PC-3 (cell line): Measurements from ENCODE around the gene SLC39A5.

Source experiments
- EZH2 ChIP-seq: fragments of 300-600 bp; sonication (generic); IDR thresholded peaks from one replicate; pipeline ENCODE4 v1.6.1; 2017; ENCODE audit warnings: antibody characterized with exemption, mild to moderate bottlenecking, low read length; ENCODE audit not compliant: unreplicated experiment
- TF ChIP-seq, protein P1 (sequence below): fragments of 300-600 bp; sonication (generic); conservative IDR thresholded peaks from 2 replicates; pipeline ENCODE4 v1.5.1; 2017; ENCODE audit warnings: antibody characterized with exemption, low read depth, mild to moderate bottlenecking, low read length

DNA sequence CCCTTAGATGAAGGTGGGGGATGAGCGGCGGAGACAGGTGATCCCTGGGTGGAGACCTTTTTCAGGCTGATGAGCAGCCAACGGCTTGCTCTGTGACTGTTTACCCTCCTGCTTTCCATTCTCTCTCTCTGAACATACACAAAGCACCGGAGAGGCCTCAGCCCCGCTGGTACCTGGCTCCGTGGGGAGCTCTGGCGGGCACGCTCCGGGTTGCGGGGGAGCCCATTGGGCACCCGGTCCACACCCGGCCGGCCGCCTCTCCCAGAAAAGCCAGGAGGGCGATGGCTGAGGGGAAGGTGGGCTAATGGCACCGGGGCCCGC lies 41.1 kb upstream of the SLC39A5 start:
- TF ChIP-seq EZH2 = no peak
- TF ChIP-seq, protein P1, sequence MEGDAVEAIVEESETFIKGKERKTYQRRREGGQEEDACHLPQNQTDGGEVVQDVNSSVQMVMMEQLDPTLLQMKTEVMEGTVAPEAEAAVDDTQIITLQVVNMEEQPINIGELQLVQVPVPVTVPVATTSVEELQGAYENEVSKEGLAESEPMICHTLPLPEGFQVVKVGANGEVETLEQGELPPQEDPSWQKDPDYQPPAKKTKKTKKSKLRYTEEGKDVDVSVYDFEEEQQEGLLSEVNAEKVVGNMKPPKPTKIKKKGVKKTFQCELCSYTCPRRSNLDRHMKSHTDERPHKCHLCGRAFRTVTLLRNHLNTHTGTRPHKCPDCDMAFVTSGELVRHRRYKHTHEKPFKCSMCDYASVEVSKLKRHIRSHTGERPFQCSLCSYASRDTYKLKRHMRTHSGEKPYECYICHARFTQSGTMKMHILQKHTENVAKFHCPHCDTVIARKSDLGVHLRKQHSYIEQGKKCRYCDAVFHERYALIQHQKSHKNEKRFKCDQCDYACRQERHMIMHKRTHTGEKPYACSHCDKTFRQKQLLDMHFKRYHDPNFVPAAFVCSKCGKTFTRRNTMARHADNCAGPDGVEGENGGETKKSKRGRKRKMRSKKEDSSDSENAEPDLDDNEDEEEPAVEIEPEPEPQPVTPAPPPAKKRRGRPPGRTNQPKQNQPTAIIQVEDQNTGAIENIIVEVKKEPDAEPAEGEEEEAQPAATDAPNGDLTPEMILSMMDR = no peak
